Endothelial cell of umbilical vein (primary cell): ENCODE measurements around the gene CLSTN1. TPM values are rescaled to one million over a fixed set of nuclear protein-coding genes. Genes with fewer than 3 reads are reported as not detected.

Experiments
- BruUV-seq: library from RNA; stranded (reverse); fragments of 400-500 nt; replicated peaks from 2 replicates; lab custom pipeline; 2021; lab: Mats Ljungman, UMichigan
- CTCF ChIA-PET: fragments of 300-600, 350-600 bp; sonication (Branson Sonifier 250); formaldehyde crosslinking; loops from one replicate; lab custom pipeline; 2021; ENCODE audit warnings: antibody characterized with exemption, inconsistent platforms; lab: Charles Lee
- POLR2A ChIA-PET: fragments of 300-600, 350-600 bp; sonication (Branson Sonifier 250); formaldehyde crosslinking; loops from one replicate; lab custom pipeline; 2021; ENCODE audit warnings: antibody characterized with exemption, inconsistent platforms; lab: Charles Lee
- DNase-seq: peaks from one replicate; pipeline ENCODE4 v3.0.0-alpha.2; 2011; ENCODE audit warnings: low read depth, low spot score
- FAIRE-seq: peaks from 2 replicates; lab custom pipeline; 2011; peaks lifted over from hg19 to GRCh38; lab: Jason Lieb, UNC
- H2AFZ ChIP-seq: 2 replicates; pipeline ENCODE4 v1.6.0; 2012; ENCODE audit warnings: low read depth, low read length, control low read depth, inconsistent platforms
- H3K27ac ChIP-seq: 2 replicates; pipeline ENCODE4 v1.5.1; 2011; ENCODE audit warnings: low read depth, mild to moderate bottlenecking, control low read depth, low read length, moderate library complexity; ENCODE audit not compliant: insufficient read depth
- H3K27me3 ChIP-seq, 2 experiments: 2 replicates each; pipeline versions ENCODE4 v1.6.0 to v1.6.1; 2011; ENCODE audit warnings: low read length in 2 of 2, mixed read lengths in 1 of 2; ENCODE audit not compliant: control insufficient read depth in 2 of 2, insufficient read depth in 2 of 2
- H3K36me3 ChIP-seq, 2 experiments: 2 replicates in 1 of 2; 3 replicates in 1 of 2; pipeline ENCODE4 v1.5.1; 2011; ENCODE audit warnings: low read length in 2 of 2, mild to moderate bottlenecking in 1 of 2, moderate library complexity in 1 of 2; ENCODE audit not compliant: control insufficient read depth in 2 of 2, insufficient read depth in 2 of 2; ENCODE audit errors: extremely low read depth in 1 of 2
- H3K4me1 ChIP-seq: 3 replicates; pipeline ENCODE4 v1.5.1; 2011; ENCODE audit warnings: mild to moderate bottlenecking, low read length; ENCODE audit not compliant: control insufficient read depth, insufficient read depth; ENCODE audit errors: extremely low read depth
- H3K4me2 ChIP-seq: 2 replicates; pipeline ENCODE4 v1.6.1; 2011; ENCODE audit warnings: low read length, control low read depth, mixed read lengths; ENCODE audit not compliant: insufficient read depth
- H3K4me3 ChIP-seq, 3 experiments: fragments of 200-600 bp in 1 of 3; sonication (generic), shearing (Covaris generic) in 1 of 3; replicated peaks in 1 of 3; 2 replicates each; pipeline ENCODE4 v1.5.1; 2011 to 2016; ENCODE audit warnings: control low read depth in 3 of 3, low read length in 3 of 3, mild to moderate bottlenecking in 2 of 3, inconsistent platforms in 1 of 3, low read depth in 1 of 3, moderate library complexity in 1 of 3; ENCODE audit not compliant: insufficient read depth in 1 of 3
- H3K79me2 ChIP-seq: 2 replicates; pipeline ENCODE4 v1.6.0; 2012; ENCODE audit warnings: low read length, inconsistent platforms; ENCODE audit not compliant: control insufficient read depth, insufficient read depth
- H3K9ac ChIP-seq: replicated peaks from 2 replicates; pipeline ENCODE3; 2011; ENCODE audit warnings: low read length, control low read depth; ENCODE audit not compliant: insufficient read depth; ENCODE audit errors: extremely low read depth
- H3K9me1 ChIP-seq: replicated peaks from 3 replicates; pipeline ENCODE4 v1.6.0; 2011; ENCODE audit warnings: mild to moderate bottlenecking, low read length; ENCODE audit not compliant: control insufficient read depth, insufficient read depth; ENCODE audit errors: extremely low read depth
- H3K9me3 ChIP-seq: replicated peaks from 2 replicates; pipeline ENCODE4 v1.5.1; 2012; ENCODE audit warnings: low read length, inconsistent platforms; ENCODE audit not compliant: control insufficient read depth, insufficient read depth
- H4K20me1 ChIP-seq: replicated peaks from 2 replicates; pipeline ENCODE3; 2011; ENCODE audit warnings: mild to moderate bottlenecking, low read length; ENCODE audit not compliant: control insufficient read depth, insufficient read depth; ENCODE audit errors: extremely low read depth
- CTCF ChIP-seq, 2 donors: IDR thresholded peaks; 1 replicate in 1 of 2; 2 replicates in 1 of 2; pipeline ENCODE4 v1.5.1; 2011; ENCODE audit warnings: low read length in 2 of 2, mild to moderate bottlenecking in 2 of 2, moderate library complexity in 2 of 2, control low read depth in 1 of 2, inconsistent platforms in 1 of 2, low read depth in 1 of 2; ENCODE audit not compliant: insufficient read depth in 1 of 2; ENCODE audit errors: extremely low read depth in 1 of 2
- EZH2 ChIP-seq: IDR thresholded peaks from 2 replicates; pipeline ENCODE4 v1.6.1; 2012; ENCODE audit warnings: borderline replicate concordance, low read depth, mild to moderate bottlenecking, moderate library complexity, low read length, inconsistent platforms; ENCODE audit not compliant: severe bottlenecking
- FOS ChIP-seq: IDR thresholded peaks from 2 replicates; pipeline ENCODE4 v1.6.1; 2011; ENCODE audit warnings: mild to moderate bottlenecking, low read length, moderate library complexity, borderline replicate concordance; ENCODE audit not compliant: insufficient read depth
- JUN ChIP-seq: IDR thresholded peaks from 2 replicates; pipeline ENCODE4 v1.6.1; 2011; ENCODE audit warnings: borderline replicate concordance, low read depth; ENCODE audit not compliant: insufficient read length, insufficient read depth
- MAX ChIP-seq: IDR thresholded peaks from 2 replicates; pipeline ENCODE4 v1.6.1; 2011; ENCODE audit not compliant: insufficient read depth, insufficient read length
- POLR2A ChIP-seq: IDR thresholded peaks from 2 replicates; pipeline ENCODE4 v1.6.1; 2012; ENCODE audit warnings: low read depth, mild to moderate bottlenecking, control low read depth, low read length
- POLR2AphosphoS5 ChIP-seq: IDR thresholded peaks from 2 replicates; pipeline ENCODE4 v1.6.1; 2012; ENCODE audit warnings: low read depth, mild to moderate bottlenecking, control low read depth, low read length, moderate library complexity; ENCODE audit not compliant: insufficient read depth
- dilution Hi-C: fragments of 300-500 bp; cut with MboI; formaldehyde crosslinking; loops from one replicate; pipeline ENCODE4 v1.15.0; 2019; ENCODE audit warnings: low sequenced_read_pairs; ENCODE audit not compliant: extremely low pct_ligation_motif_present
- intact Hi-C: fragments of 100-400 bp; cut with micrococcal nuclease; formaldehyde crosslinking; loops from one replicate; pipeline ENCODE4 v1.10.0; 2022
- polyA plus RNA-seq, 4 experiments: library from polyadenylated mRNA; depleted of rRNA in 3 of 4; stranded (reverse) in 3 of 4; unstranded in 1 of 4; fragments of >200 nt; gene quantifications; 2 replicates each; pipeline versions ENCODE4 v1.2.1 to v1.2.3, GENCODE V29; 2011 to 2012; ENCODE audit warnings: missing spikeins in 1 of 4
- total RNA-seq: library from RNA; stranded (reverse); gene quantifications from 2 replicates; pipeline ENCODE4 v1.2.3, GENCODE V29; 2021

CLSTN1 gene
- total and polyA plus RNA-seq, 2 donors (not counting 3 experiments of a cell fraction or from before 2014, with no cell fraction given) = 49.1 to 130 TPM

GRCh38 chr1:9847269-9847668 lies 23.5 kb upstream of the CLSTN1 start:
- ChIA-PET CTCF (interaction anchor here (0.9 to 1.5 kb wide), 5 partner anchors 10 to 62 kb away, joined by 3 to 6 read pairs (median 4); no protein-coding TSS in a partner anchor), POLR2A (no interaction called here)
- FAIRE-seq = no peak
- Histone ChIP-seq H3K9me3 (no peaks in the 10 kb centered on the region), H3K27me3 (no peaks in the 10 kb centered on the region), H3K4me1 (no peaks in the 10 kb centered on the region), H3K79me2 (no peaks in the 10 kb centered on the region), H3K4me2 (no peak overlapping the region), H2AFZ (no peak overlapping the region), H3K4me3 (no peak overlapping the region), H3K27ac (no peak overlapping the region), H3K36me3 (no peaks in the 10 kb centered on the region), H3K9me1 (no peaks in the 10 kb centered on the region), H4K20me1 (no peaks in the 10 kb centered on the region), H3K9ac (no peak overlapping the region)
- intact Hi-C loops = no loop called here
- DNase-seq = no peak
- no peak for TF ChIP-seq JUN
- BruUV-seq = no TSS peak
- dilution Hi-C loops = no loop called here

- no peak for DNase-seq
- intact Hi-C loops (no loop called here), dilution Hi-C loops (no loop called here)
- Histone ChIP-seq H3K9ac (no peak overlapping the region), H3K27me3 (no peaks in the 10 kb centered on the region), H4K20me1 (no peaks in the 10 kb centered on the region), H3K79me2 (no peaks in the 10 kb centered on the region), H3K4me1 (no peaks in the 10 kb centered on the region), H2AFZ (no peak overlapping the region), H3K36me3 (no peaks in the 10 kb centered on the region), H3K9me1 (no peaks in the 10 kb centered on the region), H3K4me2 (no peak overlapping the region), H3K4me3 (no peak overlapping the region), H3K9me3 (no peaks in the 10 kb centered on the region), H3K27ac (no peak overlapping the region)
- TF ChIP-seq FOS = no peak
- TF ChIP-seq POLR2AphosphoS5 = no peak
- TF ChIP-seq EZH2 = no peak
- TF ChIP-seq JUN = no peak
- TF ChIP-seq POLR2A = no peak
- TF ChIP-seq MAX = no peak
- no peak for TF ChIP-seq CTCF (IDR thresholded peaks at IDR 0.05; ENCODE audit: extremely low read depth in 1 of 2, insufficient read depth in 1 of 2, low read depth in 1 of 2, low read length in 2 of 2)
- FAIRE-seq = no peak
- BruUV-seq = no TSS peak
- CTCF ChIA-PET = interaction anchor here (0.9 to 1.3 kb wide), 3 partner anchors 10 to 16 kb away, joined by 3 to 4 read pairs (median 3); no protein-coding TSS in a partner anchor
- POLR2A ChIA-PET = no interaction called here
Observed at GRCh38 chr1:9846611-9847171, 22.9 kb upstream of the CLSTN1 start.
